Smooth muscle cell (in vitro differentiated cells): ENCODE measurements around the gene PHEX. TPM values are rescaled to one million over a fixed set of nuclear protein-coding genes. Genes with fewer than 3 reads are reported as not detected.

Experiments used
- DNase-seq: peaks from one replicate; lab custom pipeline; 2025; ENCODE audit not compliant: unreplicated experiment; lab: John Stamatoyannopoulos, UW
- H2AFZ ChIP-seq: fragments of 200-600 bp; sonication (generic); 2 replicates; pipeline ENCODE4 v1.6.0; 2016; ENCODE audit warnings: antibody characterized with exemption, low read depth, mild to moderate bottlenecking
- H3F3A ChIP-seq: fragments of 200-600 bp; sonication (generic); 2 replicates; pipeline ENCODE4 v1.6.0; 2017; ENCODE audit warnings: antibody characterized with exemption, low read depth
- H3K27ac ChIP-seq: fragments of 200-600 bp; sonication (generic); 2 replicates; pipeline ENCODE4 v1.5.1; 2016; ENCODE audit warnings: low read depth, mild to moderate bottlenecking
- H3K27me3 ChIP-seq: fragments of 200-600 bp; sonication (generic); 2 replicates; pipeline ENCODE4 v1.6.1; 2016; ENCODE audit warnings: low read depth, mild to moderate bottlenecking
- H3K36me3 ChIP-seq: fragments of 200-600 bp; sonication (generic); 2 replicates; pipeline ENCODE4 v1.5.1; 2016; ENCODE audit warnings: low read depth
- H3K4me1 ChIP-seq: fragments of 200-600 bp; sonication (generic); 2 replicates; pipeline ENCODE4 v1.5.1; 2016; ENCODE audit warnings: low read depth
- H3K4me2 ChIP-seq: fragments of 200-600 bp; sonication (generic); 2 replicates; pipeline ENCODE4 v1.6.0; 2016; ENCODE audit warnings: mild to moderate bottlenecking
- H3K4me3 ChIP-seq: fragments of 200-600 bp; sonication (generic); 2 replicates; pipeline ENCODE4 v1.5.1; 2016; ENCODE audit warnings: mild to moderate bottlenecking
- H3K79me2 ChIP-seq: fragments of 200-600 bp; sonication (generic); 2 replicates; pipeline ENCODE4 v1.6.0; 2016; ENCODE audit warnings: low read depth, mild to moderate bottlenecking
- H3K9ac ChIP-seq: fragments of 200-600 bp; sonication (generic); 2 replicates; pipeline ENCODE4 v1.6.0; 2016; ENCODE audit warnings: low read depth
- H3K9me3 ChIP-seq: fragments of 200-600 bp; sonication (generic); replicated peaks from 2 replicates; pipeline ENCODE4 v1.5.1; 2016; ENCODE audit warnings: low read depth
- H4K20me1 ChIP-seq: fragments of 200-600 bp; sonication (generic); 2 replicates; pipeline ENCODE4 v1.6.0; 2016; ENCODE audit warnings: low read depth
- WGBS: methylation state at CpG from one replicate; pipeline ENCODE4 v1.1.7; 2016; ENCODE audit warnings: low lambda C conversion rate; 5-methylcytosine and 5-hydroxymethylcytosine counted together
- polyA plus RNA-seq: library from polyadenylated mRNA; unstranded; fragments of >200 nt; fragmentation: Nextera tagmentation; extraction: Ambion mirVana; gene quantifications from 2 replicates; pipeline ENCODE4 v1.2.1, GENCODE V29; 2016
- total RNA-seq: library from RNA; depleted of rRNA; stranded (reverse); fragments of >200 nt; gene quantifications from 2 replicates; pipeline ENCODE4 v1.2.3, GENCODE V29; 2014
- TF ChIP-seq, protein P1 (sequence below): fragments of 200-600 bp; sonication (generic); IDR thresholded peaks from 2 replicates; pipeline ENCODE4 v1.5.1; 2017; ENCODE audit warnings: borderline replicate concordance, mild to moderate bottlenecking, antibody characterized with exemption; ENCODE audit not compliant: insufficient read depth, poor library complexity, severe bottlenecking

PHEX gene
- total and polyA plus RNA-seq, 2 experiments from 2014 or later = not detected

DNA sequence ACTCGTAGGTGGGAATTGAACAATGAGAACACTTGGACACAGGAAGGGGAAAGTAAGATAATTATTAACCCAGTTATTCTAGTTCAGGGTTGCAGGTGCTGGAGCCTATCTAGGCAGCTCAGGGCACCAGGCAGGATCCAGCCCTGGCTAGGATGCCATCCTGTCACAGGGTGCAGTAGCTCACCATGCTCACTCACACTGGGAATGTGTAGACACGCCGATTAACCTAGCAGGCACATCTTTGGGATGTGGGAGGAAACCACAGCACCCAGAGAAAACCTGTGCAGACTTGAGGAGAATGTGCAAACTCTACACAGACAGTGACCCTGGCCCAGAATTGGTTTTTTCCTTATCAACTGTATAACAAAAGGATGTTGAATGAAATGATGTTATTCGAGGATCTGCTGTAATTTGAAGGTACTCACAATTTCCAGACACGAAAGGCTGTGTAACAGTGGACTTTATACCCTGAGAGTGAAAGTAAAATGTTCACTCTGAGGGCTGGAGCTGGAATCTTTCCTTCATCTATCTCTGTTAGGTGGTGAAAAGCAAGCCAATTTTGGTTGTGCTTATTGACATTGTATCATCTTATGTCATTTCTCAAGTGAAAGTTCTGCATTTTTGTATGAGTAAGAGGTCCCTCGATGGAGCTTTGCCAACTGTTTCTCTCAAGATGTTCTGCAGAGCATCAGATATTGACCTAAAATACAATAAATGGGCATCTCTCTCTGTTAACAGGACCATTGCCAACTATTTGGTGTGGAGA lies 78.8 kb downstream of the PHEX start:
- no peaks in the 10 kb centered on the region for H3K4me1 ChIP-seq
- TF ChIP-seq, protein P1, sequence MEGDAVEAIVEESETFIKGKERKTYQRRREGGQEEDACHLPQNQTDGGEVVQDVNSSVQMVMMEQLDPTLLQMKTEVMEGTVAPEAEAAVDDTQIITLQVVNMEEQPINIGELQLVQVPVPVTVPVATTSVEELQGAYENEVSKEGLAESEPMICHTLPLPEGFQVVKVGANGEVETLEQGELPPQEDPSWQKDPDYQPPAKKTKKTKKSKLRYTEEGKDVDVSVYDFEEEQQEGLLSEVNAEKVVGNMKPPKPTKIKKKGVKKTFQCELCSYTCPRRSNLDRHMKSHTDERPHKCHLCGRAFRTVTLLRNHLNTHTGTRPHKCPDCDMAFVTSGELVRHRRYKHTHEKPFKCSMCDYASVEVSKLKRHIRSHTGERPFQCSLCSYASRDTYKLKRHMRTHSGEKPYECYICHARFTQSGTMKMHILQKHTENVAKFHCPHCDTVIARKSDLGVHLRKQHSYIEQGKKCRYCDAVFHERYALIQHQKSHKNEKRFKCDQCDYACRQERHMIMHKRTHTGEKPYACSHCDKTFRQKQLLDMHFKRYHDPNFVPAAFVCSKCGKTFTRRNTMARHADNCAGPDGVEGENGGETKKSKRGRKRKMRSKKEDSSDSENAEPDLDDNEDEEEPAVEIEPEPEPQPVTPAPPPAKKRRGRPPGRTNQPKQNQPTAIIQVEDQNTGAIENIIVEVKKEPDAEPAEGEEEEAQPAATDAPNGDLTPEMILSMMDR = no peak
- H3F3A ChIP-seq = no peaks in the 10 kb centered on the region
- no peak overlapping the region for H3K27ac ChIP-seq
- no peak overlapping the region for H3K4me3 ChIP-seq
- no peak overlapping the region for H2AFZ ChIP-seq
- no peaks in the 10 kb centered on the region for H3K27me3 ChIP-seq
- 67% methylated on average over 6 of the region's 6 CpGs for WGBS
- H3K4me2 ChIP-seq = no peak overlapping the region
- H3K36me3 ChIP-seq = no peaks in the 10 kb centered on the region
- DNase-seq = no peak
- no peaks in the 10 kb centered on the region for H3K79me2 ChIP-seq
- no peak overlapping the region for H3K9ac ChIP-seq
- H4K20me1 ChIP-seq = no peaks in the 10 kb centered on the region
- no peaks in the 10 kb centered on the region for H3K9me3 ChIP-seq

DNA sequence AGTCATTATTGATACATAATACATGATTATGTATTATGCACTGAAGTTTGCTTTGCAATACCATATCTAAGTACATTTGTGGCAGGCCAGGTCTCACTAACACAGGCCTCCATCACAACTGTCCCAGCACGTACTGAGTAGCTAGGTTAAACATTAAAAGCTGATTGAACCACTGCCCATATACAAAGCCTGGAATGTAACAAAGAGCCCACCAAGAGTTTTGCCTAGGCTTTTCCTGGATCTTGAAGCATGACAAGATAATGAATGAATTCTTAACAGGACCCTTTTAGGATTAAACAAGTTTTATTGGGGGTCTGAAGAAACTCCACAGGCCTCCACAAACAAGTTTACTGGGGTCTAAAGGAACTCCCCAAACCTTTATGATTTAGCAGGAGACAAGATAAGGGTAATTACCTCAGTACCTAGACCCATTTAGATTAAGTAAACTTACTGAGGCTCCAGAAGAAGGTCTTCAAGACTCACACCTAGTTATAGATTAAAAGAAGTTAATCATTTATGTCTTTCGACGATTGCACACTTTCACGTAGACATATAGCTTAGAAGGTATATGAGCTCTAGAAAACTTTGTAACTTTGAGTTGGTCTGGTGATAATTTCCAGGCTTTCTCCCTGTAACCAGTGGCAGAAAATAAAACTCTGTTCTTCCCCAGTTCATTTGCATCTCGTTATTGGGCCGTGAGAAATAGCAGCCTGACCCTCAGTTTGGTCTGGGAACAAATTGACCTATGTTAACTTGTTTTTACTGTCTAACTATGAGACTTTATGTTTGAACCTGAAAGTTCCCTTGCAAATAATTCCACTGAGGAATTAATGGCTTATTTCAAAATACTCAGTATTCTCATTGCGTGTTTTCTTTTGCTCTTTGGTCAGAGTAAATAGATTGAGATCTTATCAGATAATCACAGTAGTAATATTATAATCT lies 84.8 kb downstream of the PHEX start:
- no peak for DNase-seq
- H2AFZ ChIP-seq = no peak overlapping the region
- no peak overlapping the region for H3K4me2 ChIP-seq
- H3K9me3 ChIP-seq = no peaks in the 10 kb centered on the region
- no peaks in the 10 kb centered on the region for H3K79me2 ChIP-seq
- no peak overlapping the region for H3K9ac ChIP-seq
- WGBS = 68% methylated on average over 7 of the region's 7 CpGs
- TF ChIP-seq, protein P1 = no peak
- no peaks in the 10 kb centered on the region for H3K27me3 ChIP-seq
- no peak overlapping the region for H3K4me3 ChIP-seq
- H3F3A ChIP-seq = no peaks in the 10 kb centered on the region
- no peaks in the 10 kb centered on the region for H3K36me3 ChIP-seq
- no peak overlapping the region for H3K27ac ChIP-seq
- H4K20me1 ChIP-seq = no peaks in the 10 kb centered on the region
- no peaks in the 10 kb centered on the region for H3K4me1 ChIP-seq

DNA sequence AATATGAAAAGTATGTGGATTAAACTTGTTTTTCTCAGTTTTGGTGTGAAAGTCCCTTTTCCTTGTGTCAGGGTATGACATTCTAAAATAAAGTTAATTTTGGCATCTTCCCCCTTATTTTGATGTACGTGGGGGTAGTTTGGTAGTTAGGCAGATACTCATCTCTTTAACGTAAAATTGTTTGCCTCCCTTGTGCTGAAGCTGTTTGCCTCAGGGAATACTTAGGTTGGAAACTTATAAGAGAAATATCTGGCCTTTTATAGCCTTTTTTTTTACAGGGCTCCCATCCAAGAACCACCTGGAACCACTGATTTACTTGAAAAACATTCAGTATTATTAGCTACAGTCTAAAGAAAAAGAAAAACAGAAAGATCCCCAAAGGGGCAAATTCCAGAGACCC lies 85.5 kb downstream of the PHEX start:
- Histone ChIP-seq H3K79me2 (no peaks in the 10 kb centered on the region), H3K4me2 (no peak overlapping the region), H2AFZ (no peak overlapping the region), H3K36me3 (no peaks in the 10 kb centered on the region), H3K27ac (no peak overlapping the region), H3K9me3 (no peaks in the 10 kb centered on the region), H4K20me1 (no peaks in the 10 kb centered on the region), H3K9ac (no peak overlapping the region), H3K27me3 (no peaks in the 10 kb centered on the region), H3F3A (no peaks in the 10 kb centered on the region), H3K4me1 (no peaks in the 10 kb centered on the region), H3K4me3 (no peak overlapping the region)
- TF ChIP-seq, protein P1 = no peak
- no peak for DNase-seq
- 49% methylated on average over 2 of the region's 2 CpGs for WGBS
